ENCODE measurements around the gene RASSF8. TPM values are rescaled to one million over a fixed set of nuclear protein-coding genes. Genes with fewer than 3 reads are reported as not detected.

RASSF8 gene
- total and polyA plus RNA-seq, 2 donors (not counting 3 experiments of a cell fraction or from before 2014, with no cell fraction given), result 11.1 to 59.3 TPM

DNA sequence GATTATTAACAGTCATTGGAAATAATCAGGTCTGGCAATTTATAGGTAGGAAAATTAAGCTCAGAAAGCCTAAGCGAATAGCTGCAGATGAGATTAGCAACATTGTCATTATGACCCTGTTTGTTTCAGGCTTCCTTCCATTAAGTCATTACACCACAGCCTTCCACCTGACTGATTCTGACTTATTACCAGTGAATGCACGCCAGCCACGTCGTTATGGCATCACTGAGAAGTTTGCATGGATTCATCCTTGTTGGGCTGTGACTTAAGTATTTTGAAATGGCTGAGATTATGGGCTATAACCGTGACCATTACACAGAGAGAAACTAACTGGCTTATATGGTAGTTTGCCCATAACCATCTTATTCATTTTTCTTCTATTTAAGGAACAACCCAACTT is 18.6 kb downstream of the RASSF8 start:
- no TSS peak for BruUV-seq (replicated peaks)
- POLR2A ChIA-PET, result no interaction called here
- H4K20me1 ChIP-seq (replicated peaks; ENCODE audit: control insufficient read depth, extremely low read depth, insufficient read depth, low read length), result peaks cover 3% of the 10 kb centered on the region
- no peaks in the 10 kb centered on the region for H3K9me3 ChIP-seq (replicated peaks; ENCODE audit: control insufficient read depth, insufficient read depth, low read length)
- no peaks in the 10 kb centered on the region for H3K36me3 ChIP-seq (ENCODE audit: control insufficient read depth in 2 of 2, extremely low read depth in 1 of 2, insufficient read depth in 2 of 2, low read length in 2 of 2)
- H3K27ac ChIP-seq (ENCODE audit: insufficient read depth, low read depth, low read length), result no peak overlapping the region
- DNase-seq (ENCODE audit: low read depth, low spot score), result no peak
- no peak for TF ChIP-seq CTCF (IDR thresholded peaks at IDR 0.05; ENCODE audit: extremely low read depth in 1 of 2, insufficient read depth in 1 of 2, low read depth in 1 of 2, low read length in 2 of 2)
- no peak for TF ChIP-seq GATA2 (IDR thresholded peaks at IDR 0.05; ENCODE audit: insufficient read depth, insufficient read length, low read depth, low read length)
- no peak for TF ChIP-seq JUN (IDR thresholded peaks at IDR 0.05; ENCODE audit: borderline replicate concordance, insufficient read depth, insufficient read length, low read depth)
- no peak for TF ChIP-seq FOS (IDR thresholded peaks at IDR 0.05; ENCODE audit: borderline replicate concordance, insufficient read depth, low read length)
- no peak for TF ChIP-seq POLR2A (IDR thresholded peaks at IDR 0.05; ENCODE audit: low read depth, low read length)
- TF ChIP-seq POLR2AphosphoS5 (IDR thresholded peaks at IDR 0.05; ENCODE audit: insufficient read depth, low read depth, low read length), result no peak
- TF ChIP-seq, protein P1, sequence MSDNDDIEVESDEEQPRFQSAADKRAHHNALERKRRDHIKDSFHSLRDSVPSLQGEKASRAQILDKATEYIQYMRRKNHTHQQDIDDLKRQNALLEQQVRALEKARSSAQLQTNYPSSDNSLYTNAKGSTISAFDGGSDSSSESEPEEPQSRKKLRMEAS (IDR thresholded peaks at IDR 0.05; ENCODE audit: insufficient read depth, insufficient read length), result no peak
- no peak for TF ChIP-seq MYC (IDR thresholded peaks at IDR 0.05; ENCODE audit: low read depth, low read length)
- no peak for TF ChIP-seq EZH2 (IDR thresholded peaks at IDR 0.05; ENCODE audit: borderline replicate concordance, low read depth, low read length, severe bottlenecking)
- H2AFZ ChIP-seq (ENCODE audit: low read depth, low read length), result no peak overlapping the region
- H3K4me1 ChIP-seq (ENCODE audit: control insufficient read depth, extremely low read depth, insufficient read depth, low read length), result peaks cover 9% of the 10 kb centered on the region
- H3K27me3 ChIP-seq (ENCODE audit: control insufficient read depth in 2 of 2, insufficient read depth in 2 of 2, low read length in 2 of 2), result no peaks in the 10 kb centered on the region
- H3K4me2 ChIP-seq (ENCODE audit: insufficient read depth, low read length), result no peak overlapping the region
- intact Hi-C loops (cut with micrococcal nuclease) (no loop called here), dilution Hi-C loops (cut with MboI; ENCODE audit: extremely low pct_ligation_motif_present, low sequenced_read_pairs) (no loop called here)
- H3K9ac ChIP-seq (replicated peaks; ENCODE audit: extremely low read depth, insufficient read depth, low read length), result no peak overlapping the region
- CTCF ChIA-PET, result interaction anchor here (0.9 kb wide), 1 partner anchor 10 kb away, joined by 4 read pairs; no protein-coding TSS in a partner anchor
- no peak overlapping the region for H3K4me3 ChIP-seq (replicated peaks in 1 of 3; ENCODE audit: insufficient read depth in 1 of 3, low read depth in 1 of 3, low read length in 3 of 3)
- no peak for FAIRE-seq
- peaks cover 96% of the 10 kb centered on the region for H3K79me2 ChIP-seq (ENCODE audit: control insufficient read depth, insufficient read depth, low read length)
- H3K9me1 ChIP-seq (replicated peaks; ENCODE audit: control insufficient read depth, extremely low read depth, insufficient read depth, low read length), result no peaks in the 10 kb centered on the region

Data from endothelial cell of umbilical vein (primary cell).